ENCODE data around the gene FARP2. TPM values are rescaled to one million over a fixed set of nuclear protein-coding genes. Genes with fewer than 3 reads are reported as not detected.

The FARP2 gene
- 19.5 to 30.8 TPM (median 27.5 TPM) in 5 replicates for total RNA-seq (2022; extraction: Qiagen RNA extraction; ENCODE audit: low read depth)

GRCh38 chr2:241355983-241356870 lies at the start of gene FARP2:
Gene FARP2 (plus strand): TSS chr2:241356285. CDS start chr2:241373108, 16,823 bp downstream.

GRCh38 chr2:241315093-241315878 lies 40.8 kb upstream of the FARP2 start, which contains the start of gene HDLBP:
Gene HDLBP (minus strand): TSS chr2:241315672. CDS start chr2:241266869, 48,803 bp downstream.

GRCh38 chr2:241315879-241316631 lies 40.0 kb upstream of the FARP2 start, which contains the start of gene SEPTIN2:
Gene SEPTIN2 (plus strand): TSS chr2:241315925. CDS start chr2:241324233, 8,308 bp downstream.

GRCh38 chr2:241508240-241509154 lies 152.4 kb downstream of the FARP2 start, which contains the start of gene STK25:
Gene STK25 (minus strand): TSS chr2:241508584. CDS start chr2:241508035, 549 bp downstream.

Other genes with a start within 250 kb of the FARP2 start
- 6.3 to 8.6 TPM (median 6.9 TPM) in 5 replicates for gene PASK, start 206.8 kb upstream of the FARP2 start, total RNA-seq (2022; extraction: Qiagen RNA extraction; ENCODE audit: low read depth)
- 54.1 to 72.3 TPM (median 66.4 TPM) in 5 replicates for gene PPP1R7, start 205.8 kb upstream of the FARP2 start, total RNA-seq (2022; extraction: Qiagen RNA extraction; ENCODE audit: low read depth)
- 1.7 to 2.7 TPM (median 1.9 TPM) in 5 replicates for gene ANO7, start 167.6 kb upstream of the FARP2 start, total RNA-seq (2022; extraction: Qiagen RNA extraction; ENCODE audit: low read depth)
- 235 to 312 TPM (median 262 TPM) in 5 replicates for gene HDLBP, start 40.6 kb upstream of the FARP2 start, total RNA-seq (2022; extraction: Qiagen RNA extraction; ENCODE audit: low read depth)
- gene SEPTIN2, start 40.4 kb upstream of the FARP2 start, total RNA-seq (2022; extraction: Qiagen RNA extraction; ENCODE audit: low read depth), result 209 to 287 TPM (median 266 TPM) in 5 replicates
- 92.2 to 114 TPM (median 107 TPM) in 5 replicates for gene STK25, start 152.3 kb downstream of the FARP2 start, total RNA-seq (2022; extraction: Qiagen RNA extraction; ENCODE audit: low read depth)
- gene BOK, start 202.5 kb downstream of the FARP2 start, total RNA-seq (2022; extraction: Qiagen RNA extraction; ENCODE audit: low read depth), result 22.0 to 37.5 TPM (median 29.3 TPM) in 5 replicates